Ishikawa (cell line): Measurements from ENCODE around the gene SCRN2.

ENCODE experiments used
- CEBPB ChIP-seq: IDR thresholded peaks from 2 replicates; pipeline ENCODE4 v1.6.1; 2012
- CREB1 ChIP-seq: IDR thresholded peaks from 2 replicates; pipeline ENCODE4 v1.6.1; 2012; ENCODE audit warnings: low read depth
- EGR1 ChIP-seq: IDR thresholded peaks from 2 replicates; pipeline ENCODE4 v1.6.1; 2012
- EP300 ChIP-seq: IDR thresholded peaks from 2 replicates; pipeline ENCODE4 v1.6.1; 2012; ENCODE audit warnings: borderline replicate concordance
- FOXM1 ChIP-seq: IDR thresholded peaks from 2 replicates; pipeline ENCODE4 v1.6.1; 2012; ENCODE audit warnings: low read depth, borderline replicate concordance
- NFIC ChIP-seq: IDR thresholded peaks from 2 replicates; pipeline ENCODE4 v1.6.1; 2012
- RAD21 ChIP-seq: IDR thresholded peaks from 2 replicates; pipeline ENCODE4 v1.6.1; 2012; ENCODE audit warnings: low read depth
- TAF1 ChIP-seq: IDR thresholded peaks from 2 replicates; pipeline ENCODE4 v1.6.1; 2012; ENCODE audit warnings: low read depth, mild to moderate bottlenecking
- TCF12 ChIP-seq: IDR thresholded peaks from 2 replicates; pipeline ENCODE4 v1.6.1; 2012; ENCODE audit warnings: low read depth
- TEAD4 ChIP-seq: IDR thresholded peaks from 2 replicates; pipeline ENCODE4 v1.6.1; 2012
- YY1 ChIP-seq: IDR thresholded peaks from 2 replicates; pipeline ENCODE4 v1.6.1; 2012; ENCODE audit warnings: low read depth
- ZBTB7A ChIP-seq: IDR thresholded peaks from 2 replicates; pipeline ENCODE4 v1.6.1; 2012; ENCODE audit warnings: low read depth
- TF ChIP-seq, protein P1 (sequence below): IDR thresholded peaks from 2 replicates; pipeline ENCODE4 v1.6.1; 2012
- TF ChIP-seq, protein P2 (sequence below): IDR thresholded peaks from 2 replicates; pipeline ENCODE4 v1.6.1; 2012; ENCODE audit warnings: low read depth, mild to moderate bottlenecking
- TF ChIP-seq, protein P3 (sequence below): IDR thresholded peaks from 2 replicates; pipeline ENCODE4 v1.6.1; 2012

SCRN2 gene

DNA sequence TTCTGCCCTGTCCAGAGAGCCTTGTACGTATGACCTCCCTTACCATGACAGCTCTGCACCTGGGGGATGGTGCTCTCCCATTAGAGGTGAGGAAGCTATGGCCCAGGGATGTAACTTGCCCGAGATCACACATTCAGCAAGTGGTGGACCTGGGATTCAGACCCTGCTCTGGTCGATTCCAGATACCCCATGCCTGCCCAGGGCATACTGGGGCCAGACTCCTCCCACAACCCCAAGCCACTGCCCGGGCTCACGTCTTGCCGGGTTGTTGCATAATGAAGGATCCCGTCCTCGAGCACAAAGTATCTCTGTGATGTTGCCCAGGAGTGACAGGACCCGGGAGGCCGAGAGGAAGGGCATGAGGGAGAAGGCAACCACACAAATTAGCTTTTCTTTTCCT, 21.6 kb downstream of the SCRN2 start:
- no peak for TF ChIP-seq TEAD4
- no peak for TF ChIP-seq EGR1
- no peak for TF ChIP-seq TCF12
- TF ChIP-seq, protein P1, sequence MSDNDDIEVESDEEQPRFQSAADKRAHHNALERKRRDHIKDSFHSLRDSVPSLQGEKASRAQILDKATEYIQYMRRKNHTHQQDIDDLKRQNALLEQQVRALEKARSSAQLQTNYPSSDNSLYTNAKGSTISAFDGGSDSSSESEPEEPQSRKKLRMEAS, result no peak
- TF ChIP-seq CEBPB, result no peak
- TF ChIP-seq NFIC, result no peak
- TF ChIP-seq EP300, result no peak
- TF ChIP-seq, protein P2, sequence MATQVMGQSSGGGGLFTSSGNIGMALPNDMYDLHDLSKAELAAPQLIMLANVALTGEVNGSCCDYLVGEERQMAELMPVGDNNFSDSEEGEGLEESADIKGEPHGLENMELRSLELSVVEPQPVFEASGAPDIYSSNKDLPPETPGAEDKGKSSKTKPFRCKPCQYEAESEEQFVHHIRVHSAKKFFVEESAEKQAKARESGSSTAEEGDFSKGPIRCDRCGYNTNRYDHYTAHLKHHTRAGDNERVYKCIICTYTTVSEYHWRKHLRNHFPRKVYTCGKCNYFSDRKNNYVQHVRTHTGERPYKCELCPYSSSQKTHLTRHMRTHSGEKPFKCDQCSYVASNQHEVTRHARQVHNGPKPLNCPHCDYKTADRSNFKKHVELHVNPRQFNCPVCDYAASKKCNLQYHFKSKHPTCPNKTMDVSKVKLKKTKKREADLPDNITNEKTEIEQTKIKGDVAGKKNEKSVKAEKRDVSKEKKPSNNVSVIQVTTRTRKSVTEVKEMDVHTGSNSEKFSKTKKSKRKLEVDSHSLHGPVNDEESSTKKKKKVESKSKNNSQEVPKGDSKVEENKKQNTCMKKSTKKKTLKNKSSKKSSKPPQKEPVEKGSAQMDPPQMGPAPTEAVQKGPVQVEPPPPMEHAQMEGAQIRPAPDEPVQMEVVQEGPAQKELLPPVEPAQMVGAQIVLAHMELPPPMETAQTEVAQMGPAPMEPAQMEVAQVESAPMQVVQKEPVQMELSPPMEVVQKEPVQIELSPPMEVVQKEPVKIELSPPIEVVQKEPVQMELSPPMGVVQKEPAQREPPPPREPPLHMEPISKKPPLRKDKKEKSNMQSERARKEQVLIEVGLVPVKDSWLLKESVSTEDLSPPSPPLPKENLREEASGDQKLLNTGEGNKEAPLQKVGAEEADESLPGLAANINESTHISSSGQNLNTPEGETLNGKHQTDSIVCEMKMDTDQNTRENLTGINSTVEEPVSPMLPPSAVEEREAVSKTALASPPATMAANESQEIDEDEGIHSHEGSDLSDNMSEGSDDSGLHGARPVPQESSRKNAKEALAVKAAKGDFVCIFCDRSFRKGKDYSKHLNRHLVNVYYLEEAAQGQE, result no peak
- TF ChIP-seq CREB1, result no peak
- no peak for TF ChIP-seq FOXM1
- no peak for TF ChIP-seq TAF1
- no peak for TF ChIP-seq RAD21

DNA sequence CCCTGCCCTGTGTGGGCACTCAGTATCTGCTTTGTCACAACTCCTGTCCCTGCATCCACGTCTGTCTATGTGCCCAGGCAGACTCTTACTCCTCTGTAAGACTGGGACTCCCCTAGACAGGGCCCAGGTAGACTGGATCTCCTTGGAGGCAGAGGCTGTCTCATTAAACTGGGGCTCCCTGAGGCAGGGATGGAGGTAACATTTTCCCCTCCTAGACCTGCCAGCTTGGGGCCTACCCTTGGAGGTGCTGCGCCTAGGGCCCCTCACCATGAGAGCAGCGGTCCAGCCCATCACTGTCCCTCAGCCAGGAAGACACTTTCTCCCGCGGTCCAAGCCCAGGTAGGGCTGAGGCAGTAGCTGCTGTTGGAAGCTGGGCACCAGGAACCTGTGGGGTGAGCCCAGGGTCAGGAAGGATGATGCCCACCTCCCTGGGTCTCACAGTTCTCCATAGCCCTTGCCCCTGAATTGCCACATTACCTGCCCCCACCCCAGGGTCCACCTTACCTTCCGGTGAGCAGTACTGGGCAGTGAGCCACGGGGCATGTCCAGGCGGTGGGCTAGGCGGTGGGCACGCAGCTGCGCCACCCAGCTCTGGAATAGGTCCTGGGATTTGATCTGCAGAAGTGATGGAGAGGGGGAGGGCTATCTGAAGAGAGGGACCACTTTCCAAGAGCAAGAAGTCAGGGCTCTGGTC, 22.9 kb downstream of the SCRN2 start:
- TF ChIP-seq RAD21 (no peak), TCF12 (no peak), ZBTB7A (no peak), FOXM1 (no peak), CREB1 (no peak), YY1 (no peak), TAF1 (no peak), TEAD4 (no peak), NFIC (no peak), EP300 (no peak), EGR1 (no peak), CEBPB (no peak)
- TF ChIP-seq, protein P2, result no peak
- TF ChIP-seq, protein P1, result no peak
- TF ChIP-seq, protein P3, sequence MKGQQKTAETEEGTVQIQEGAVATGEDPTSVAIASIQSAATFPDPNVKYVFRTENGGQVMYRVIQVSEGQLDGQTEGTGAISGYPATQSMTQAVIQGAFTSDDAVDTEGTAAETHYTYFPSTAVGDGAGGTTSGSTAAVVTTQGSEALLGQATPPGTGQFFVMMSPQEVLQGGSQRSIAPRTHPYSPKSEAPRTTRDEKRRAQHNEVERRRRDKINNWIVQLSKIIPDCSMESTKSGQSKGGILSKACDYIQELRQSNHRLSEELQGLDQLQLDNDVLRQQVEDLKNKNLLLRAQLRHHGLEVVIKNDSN, result no peak

DNA sequence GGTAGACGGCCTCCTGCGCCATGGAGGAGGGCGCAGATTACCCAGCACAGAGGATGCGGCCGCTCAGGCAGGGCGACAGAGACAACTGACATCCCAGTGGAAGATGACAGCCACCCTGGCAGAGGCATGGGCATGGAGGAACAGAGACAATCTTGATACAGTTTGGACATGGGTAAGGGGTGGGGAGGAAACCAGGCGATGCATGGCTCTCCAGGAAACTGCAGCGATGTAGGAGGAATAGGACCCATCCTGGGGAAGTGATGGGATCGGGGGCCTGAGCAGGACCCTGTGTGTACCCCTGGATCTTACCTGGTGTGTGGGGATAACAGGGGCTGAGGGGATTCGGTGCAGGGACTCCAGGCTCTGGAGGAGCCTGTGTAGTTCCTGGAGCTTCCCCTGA, 24.1 kb downstream of the SCRN2 start:
- TF ChIP-seq YY1 (no peak), TAF1 (no peak), ZBTB7A (no peak), EP300 (no peak), EGR1 (no peak), TCF12 (no peak), CEBPB (no peak), CREB1 (no peak), RAD21 (no peak), TEAD4 (no peak), NFIC (no peak), FOXM1 (no peak)
- TF ChIP-seq, protein P2, result no peak
- TF ChIP-seq, protein P1, result no peak
- TF ChIP-seq, protein P3, result no peak

DNA sequence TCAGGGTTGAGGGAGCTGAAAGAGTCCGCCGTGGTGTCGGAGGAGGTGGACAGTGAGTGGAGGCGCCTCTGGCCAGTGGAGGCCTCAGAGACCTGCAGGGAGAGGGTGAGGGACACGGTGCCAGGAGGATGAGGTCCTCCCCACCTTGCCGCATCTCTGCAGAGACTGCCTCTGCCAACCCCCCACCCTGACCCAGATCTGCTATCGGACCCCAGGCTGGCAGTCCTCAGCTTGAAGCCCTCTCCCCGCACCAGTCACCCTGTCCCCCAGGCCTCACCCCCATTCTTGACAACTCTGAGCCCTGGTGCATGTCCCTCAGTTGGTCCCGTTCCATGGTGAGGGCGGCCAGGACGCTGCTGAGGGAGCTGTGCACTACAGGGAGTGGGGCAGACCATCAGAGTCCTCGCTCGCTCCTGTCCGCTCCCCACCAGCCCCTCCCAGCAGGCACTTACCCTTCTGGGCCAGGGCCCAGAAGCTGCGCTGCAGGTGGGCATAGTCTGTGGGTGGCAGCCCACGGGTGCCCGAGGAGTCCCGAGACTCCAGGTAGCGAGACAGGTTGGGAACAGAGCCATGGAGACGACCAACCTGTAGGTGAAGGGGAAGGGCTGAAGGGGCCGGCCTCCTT, 24.9 kb downstream of the SCRN2 start:
- TF ChIP-seq, protein P2, result no peak
- TF ChIP-seq TCF12, result no peak
- TF ChIP-seq FOXM1, result no peak
- TF ChIP-seq TAF1, result no peak
- TF ChIP-seq EGR1, result no peak
- TF ChIP-seq, protein P3, result no peak
- TF ChIP-seq EP300, result no peak
- no peak for TF ChIP-seq TEAD4
- TF ChIP-seq, protein P1, result no peak
- no peak for TF ChIP-seq CEBPB
- no peak for TF ChIP-seq YY1
- no peak for TF ChIP-seq CREB1
- no peak for TF ChIP-seq ZBTB7A
- TF ChIP-seq RAD21, result no peak
- no peak for TF ChIP-seq NFIC
